Measurements from ENCODE around the gene KREMEN1. TPM values are rescaled to one million over a fixed set of nuclear protein-coding genes. Genes with fewer than 3 reads are reported as not detected.
A peak's percentile ranks its signal among the peaks of the same experiment; 100 is the strongest.

KREMEN1 gene, protein sequence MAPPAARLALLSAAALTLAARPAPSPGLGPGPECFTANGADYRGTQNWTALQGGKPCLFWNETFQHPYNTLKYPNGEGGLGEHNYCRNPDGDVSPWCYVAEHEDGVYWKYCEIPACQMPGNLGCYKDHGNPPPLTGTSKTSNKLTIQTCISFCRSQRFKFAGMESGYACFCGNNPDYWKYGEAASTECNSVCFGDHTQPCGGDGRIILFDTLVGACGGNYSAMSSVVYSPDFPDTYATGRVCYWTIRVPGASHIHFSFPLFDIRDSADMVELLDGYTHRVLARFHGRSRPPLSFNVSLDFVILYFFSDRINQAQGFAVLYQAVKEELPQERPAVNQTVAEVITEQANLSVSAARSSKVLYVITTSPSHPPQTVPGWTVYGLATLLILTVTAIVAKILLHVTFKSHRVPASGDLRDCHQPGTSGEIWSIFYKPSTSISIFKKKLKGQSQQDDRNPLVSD
- total RNA-seq (0.10 TPM), polyA plus RNA-seq (not detected)

DNA sequence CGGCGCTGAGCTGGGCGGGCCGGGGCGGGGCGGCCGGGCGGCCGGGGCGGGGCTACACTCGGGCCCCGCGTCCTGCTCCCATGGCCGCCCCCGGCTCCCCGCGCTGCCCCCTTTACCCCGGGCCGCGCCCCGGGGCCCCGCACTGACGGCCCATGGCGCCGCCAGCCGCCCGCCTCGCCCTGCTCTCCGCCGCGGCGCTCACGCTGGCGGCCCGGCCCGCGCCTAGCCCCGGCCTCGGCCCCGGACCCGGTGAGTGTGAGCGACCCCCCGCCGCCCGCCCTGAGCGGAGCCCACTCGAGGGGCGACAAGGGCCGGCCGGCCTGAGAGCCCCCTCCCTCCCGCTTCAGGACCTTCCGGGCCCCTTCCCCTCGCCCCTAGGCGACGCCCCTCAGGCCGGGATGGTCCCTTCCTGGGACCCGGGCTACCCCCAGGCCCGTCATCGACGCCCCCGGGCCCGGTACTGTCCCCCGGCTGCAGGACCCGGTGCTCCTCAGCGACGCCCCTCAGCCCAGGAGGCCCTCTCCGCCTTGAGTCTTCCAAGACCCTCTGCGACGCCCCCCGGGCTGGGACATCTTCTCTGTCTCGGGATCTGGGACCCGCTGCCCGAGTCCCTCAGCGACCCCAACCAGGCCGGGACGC is at the start of gene KREMEN1:
Gene KREMEN1, plus strand, starts transcription at position 57 of the 639 bp plus-strand sequence. Its CDS starts 96 bp downstream, at position 153.
- Histone ChIP-seq H3K27me3 (ENCODE audit: control insufficient read depth, insufficient read depth, low read length) (peaks cover 24% of the 10 kb centered on the region), H3K27ac (ENCODE audit: insufficient read depth, low read length, poor library complexity, severe bottlenecking) (no peak within 1 kb of the TSS), H3K9me3 (ENCODE audit: control insufficient read depth in 2 of 2, low read length in 2 of 2) (no peaks in the 10 kb centered on the region), H3K36me3 (ENCODE audit: control insufficient read depth, insufficient read depth, low read length) (no peaks in the 10 kb centered on the region), H3K4me3 (ENCODE audit: low read depth, low read length) (peak within 1 kb of the TSS; percentile 63), H3K4me1 (ENCODE audit: control insufficient read depth, insufficient read depth, low read length, poor library complexity, severe bottlenecking) (peaks cover 30% of the 10 kb centered on the region)
- peaks cover 0 to 4% (median 0%) of the 10 kb centered on the region in 7 donors for H3K9me3 Mint-ChIP-seq
- H3K27me3 Mint-ChIP-seq, result peaks cover 65% of the 10 kb centered on the region
- H3K4me1 Mint-ChIP-seq, result peaks cover 0 to 21% (median 6%) of the 10 kb centered on the region in 4 donors
- no peak for ATAC-seq (ENCODE audit: low read depth in 2 of 2)
- peak within 1 kb of the TSS; percentile 71 to 90 (median 81) for H3K4me3 Mint-ChIP-seq
- DNase-seq, result peak in 1 of 3 donors; percentile 4
- H3K36me3 Mint-ChIP-seq, result no peaks in the 10 kb centered on the region
- peak within 1 kb of the TSS in 1 of 3 donors; percentile 32 for H3K27ac Mint-ChIP-seq

DNA sequence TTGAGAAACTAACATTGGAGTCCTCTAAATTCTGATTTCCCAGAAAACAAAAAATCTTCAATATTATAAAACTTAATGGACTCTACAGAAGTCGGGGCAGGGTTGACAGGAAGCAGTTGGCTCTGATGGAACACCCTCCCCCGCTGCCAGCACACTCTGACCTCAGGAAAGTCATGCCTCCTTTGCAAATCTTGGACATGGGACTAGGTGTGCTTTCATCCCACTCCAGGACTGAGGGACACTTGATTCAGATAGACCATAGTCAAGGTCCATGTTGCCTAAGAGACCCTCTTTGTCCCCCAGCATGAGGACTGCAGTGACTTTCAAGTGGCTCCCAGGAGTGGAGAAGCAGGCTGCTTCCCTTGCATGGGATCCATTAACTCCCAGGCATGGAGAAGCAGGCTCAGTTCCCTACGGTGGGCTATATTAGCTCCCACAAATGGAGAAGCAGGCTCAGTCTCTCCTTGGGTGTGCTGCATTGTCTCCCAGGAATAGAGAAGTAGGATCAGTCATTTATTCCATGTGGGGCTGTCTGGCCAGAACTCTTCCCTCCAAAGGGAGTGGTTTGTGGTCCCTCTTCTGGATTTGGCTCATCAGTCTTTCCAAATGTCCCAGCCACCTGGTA is 49.6 kb upstream of the KREMEN1 start:
- H3K27me3 Mint-ChIP-seq, result peaks cover 4% of the 10 kb centered on the region

DNA sequence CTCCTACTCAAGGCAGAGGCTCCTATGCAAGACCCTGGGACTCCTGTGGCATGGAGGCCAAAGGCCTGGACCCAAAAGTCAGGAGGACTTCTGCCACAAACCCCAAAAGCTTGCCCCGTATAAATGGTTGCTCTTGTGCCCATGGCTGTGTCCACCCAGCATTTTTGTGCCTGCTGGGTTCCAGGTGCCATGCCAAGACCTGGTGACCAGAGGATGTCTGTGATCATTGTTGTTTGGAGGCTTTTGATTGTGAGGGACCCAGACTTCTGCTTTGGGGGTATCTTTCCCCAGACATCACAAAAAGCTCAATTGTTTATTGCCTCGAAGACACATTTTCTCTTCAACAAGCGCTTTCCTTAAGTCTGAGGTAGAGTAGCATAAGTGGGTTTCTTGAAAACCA is 46.3 kb upstream of the KREMEN1 start:
- no peak for DNase-seq
- Histone ChIP-seq H3K36me3 (ENCODE audit: control insufficient read depth, insufficient read depth, low read length) (no peaks in the 10 kb centered on the region), H3K4me1 (ENCODE audit: control insufficient read depth, insufficient read depth, low read length, poor library complexity, severe bottlenecking) (peaks cover 6% of the 10 kb centered on the region), H3K27me3 (ENCODE audit: control insufficient read depth, insufficient read depth, low read length) (peaks cover 9% of the 10 kb centered on the region), H3K27ac (ENCODE audit: insufficient read depth, low read length, poor library complexity, severe bottlenecking) (no peak overlapping the region), H3K4me3 (ENCODE audit: low read depth, low read length) (no peak overlapping the region), H3K9me3 (ENCODE audit: control insufficient read depth in 2 of 2, low read length in 2 of 2) (no peaks in the 10 kb centered on the region)
- Mint-ChIP-seq H3K9me3 (no peaks in the 10 kb centered on the region), H3K27me3 (peaks cover 33% of the 10 kb centered on the region), H3K4me3 (no peak overlapping the region), H3K4me1 (peaks cover 0 to 13% (median 6%) of the 10 kb centered on the region in 4 donors), H3K27ac (no peak overlapping the region), H3K36me3 (peaks cover 3% of the 10 kb centered on the region)
- ATAC-seq (ENCODE audit: low read depth in 2 of 2), result no peak

More for the DNA sequence above, 49.6 kb upstream of the KREMEN1 start:
- peaks cover 0 to 4% (median 1%) of the 10 kb centered on the region in 7 donors for H3K9me3 Mint-ChIP-seq
- no peak overlapping the region for H3K27ac ChIP-seq (ENCODE audit: insufficient read depth, low read length, poor library complexity, severe bottlenecking)
- no peaks in the 10 kb centered on the region for H3K9me3 ChIP-seq (ENCODE audit: control insufficient read depth in 2 of 2, low read length in 2 of 2)
- H3K36me3 Mint-ChIP-seq, result peaks cover 3% of the 10 kb centered on the region
- peaks cover 1% of the 10 kb centered on the region for H3K27me3 ChIP-seq (ENCODE audit: control insufficient read depth, insufficient read depth, low read length)
- ATAC-seq (ENCODE audit: low read depth in 2 of 2) (no peak), DNase-seq (no peak)
- H3K36me3 ChIP-seq (ENCODE audit: control insufficient read depth, insufficient read depth, low read length), result no peaks in the 10 kb centered on the region
- no peaks in the 10 kb centered on the region for H3K4me1 ChIP-seq (ENCODE audit: control insufficient read depth, insufficient read depth, low read length, poor library complexity, severe bottlenecking)
- no peaks in the 10 kb centered on the region for H3K4me1 Mint-ChIP-seq
- no peak overlapping the region for H3K4me3 ChIP-seq (ENCODE audit: low read depth, low read length)
- H3K4me3 Mint-ChIP-seq, result no peak overlapping the region
- H3K27ac Mint-ChIP-seq, result no peak overlapping the region

DNA sequence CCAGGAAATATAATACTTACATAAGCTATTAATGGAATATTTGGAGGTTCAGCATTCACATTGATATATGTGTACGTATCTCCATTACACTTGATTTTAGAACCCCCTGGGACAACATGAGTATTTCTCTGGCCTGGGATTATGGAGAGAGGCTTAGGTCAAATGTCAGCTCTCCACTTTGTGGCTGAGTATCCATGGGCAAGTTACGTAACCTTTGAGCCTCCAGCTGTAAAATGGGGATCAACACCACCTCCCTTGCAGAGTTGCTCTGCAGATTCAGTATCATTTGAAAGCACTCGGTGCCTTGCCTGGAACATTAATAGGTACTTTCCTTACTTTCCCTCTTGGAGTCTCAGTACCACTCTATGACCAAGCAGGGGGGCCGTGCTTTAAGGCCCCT is 44.4 kb upstream of the KREMEN1 start:
- Mint-ChIP-seq H3K9me3 (no peaks in the 10 kb centered on the region), H3K27me3 (peaks cover 37% of the 10 kb centered on the region), H3K36me3 (peaks cover 3% of the 10 kb centered on the region), H3K4me1 (peaks cover 0 to 13% (median 6%) of the 10 kb centered on the region in 4 donors), H3K27ac (no peak overlapping the region), H3K4me3 (no peak overlapping the region)
- DNase-seq (no peak), ATAC-seq (ENCODE audit: low read depth in 2 of 2) (no peak)
- Histone ChIP-seq H3K36me3 (ENCODE audit: control insufficient read depth, insufficient read depth, low read length) (no peaks in the 10 kb centered on the region), H3K4me3 (ENCODE audit: low read depth, low read length) (no peak overlapping the region), H3K27me3 (ENCODE audit: control insufficient read depth, insufficient read depth, low read length) (peaks cover 9% of the 10 kb centered on the region), H3K9me3 (ENCODE audit: control insufficient read depth in 2 of 2, low read length in 2 of 2) (no peaks in the 10 kb centered on the region), H3K4me1 (ENCODE audit: control insufficient read depth, insufficient read depth, low read length, poor library complexity, severe bottlenecking) (peaks cover 6% of the 10 kb centered on the region), H3K27ac (ENCODE audit: insufficient read depth, low read length, poor library complexity, severe bottlenecking) (no peak overlapping the region)

DNA sequence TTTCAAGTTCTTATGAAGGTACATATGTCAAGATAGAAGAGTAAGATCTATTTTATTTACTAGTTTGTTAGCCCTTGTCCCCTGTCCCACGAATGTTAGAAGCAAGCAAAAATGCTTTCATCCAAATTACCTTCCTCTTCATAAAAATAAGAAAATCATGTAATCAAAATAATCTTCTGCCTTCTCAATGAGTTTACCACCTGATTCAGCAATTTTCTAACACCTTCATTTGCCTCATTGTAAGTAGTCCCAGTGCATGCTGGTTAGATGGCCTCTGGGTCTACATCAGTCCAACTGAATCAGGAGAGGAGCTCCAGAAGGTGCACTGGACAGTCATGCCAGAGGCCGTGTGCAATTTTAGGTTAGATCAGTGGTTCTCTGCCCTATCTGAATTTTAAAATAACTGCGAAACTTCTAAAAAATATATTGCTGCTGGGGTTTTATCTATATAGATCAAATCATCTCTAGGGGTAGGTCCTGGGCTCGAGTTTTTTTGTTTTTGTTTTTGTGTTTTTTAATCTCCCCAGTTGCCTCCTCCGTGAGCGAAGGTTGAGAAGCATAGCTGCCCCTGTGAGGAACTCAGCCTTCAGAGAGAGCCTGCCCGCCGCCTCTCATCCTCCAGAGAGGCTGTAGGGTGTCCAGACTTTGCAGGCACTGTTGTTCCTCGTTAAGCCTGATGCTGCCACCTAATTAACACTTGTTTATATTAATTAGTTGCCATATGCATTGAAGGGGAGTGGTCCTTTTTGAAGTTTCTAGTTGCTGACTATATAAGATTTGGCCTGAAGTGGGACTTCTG is 43.4 kb upstream of the KREMEN1 start:
- H3K36me3 ChIP-seq (ENCODE audit: control insufficient read depth, insufficient read depth, low read length), result no peaks in the 10 kb centered on the region
- Mint-ChIP-seq H3K4me1 (peaks cover 0 to 13% (median 6%) of the 10 kb centered on the region in 4 donors), H3K27me3 (peaks cover 37% of the 10 kb centered on the region), H3K27ac (no peak overlapping the region), H3K9me3 (no peaks in the 10 kb centered on the region), H3K36me3 (peaks cover 3% of the 10 kb centered on the region), H3K4me3 (peak overlapping the region in 1 of 4 donors; percentile 48)
- no peaks in the 10 kb centered on the region for H3K9me3 ChIP-seq (ENCODE audit: control insufficient read depth in 2 of 2, low read length in 2 of 2)
- DNase-seq (no peak), ATAC-seq (ENCODE audit: low read depth in 2 of 2) (no peak)
- peaks cover 9% of the 10 kb centered on the region for H3K27me3 ChIP-seq (ENCODE audit: control insufficient read depth, insufficient read depth, low read length)
- H3K27ac ChIP-seq (ENCODE audit: insufficient read depth, low read length, poor library complexity, severe bottlenecking), result no peak overlapping the region
- peaks cover 6% of the 10 kb centered on the region for H3K4me1 ChIP-seq (ENCODE audit: control insufficient read depth, insufficient read depth, low read length, poor library complexity, severe bottlenecking)
- H3K4me3 ChIP-seq (ENCODE audit: low read depth, low read length), result no peak overlapping the region

DNA sequence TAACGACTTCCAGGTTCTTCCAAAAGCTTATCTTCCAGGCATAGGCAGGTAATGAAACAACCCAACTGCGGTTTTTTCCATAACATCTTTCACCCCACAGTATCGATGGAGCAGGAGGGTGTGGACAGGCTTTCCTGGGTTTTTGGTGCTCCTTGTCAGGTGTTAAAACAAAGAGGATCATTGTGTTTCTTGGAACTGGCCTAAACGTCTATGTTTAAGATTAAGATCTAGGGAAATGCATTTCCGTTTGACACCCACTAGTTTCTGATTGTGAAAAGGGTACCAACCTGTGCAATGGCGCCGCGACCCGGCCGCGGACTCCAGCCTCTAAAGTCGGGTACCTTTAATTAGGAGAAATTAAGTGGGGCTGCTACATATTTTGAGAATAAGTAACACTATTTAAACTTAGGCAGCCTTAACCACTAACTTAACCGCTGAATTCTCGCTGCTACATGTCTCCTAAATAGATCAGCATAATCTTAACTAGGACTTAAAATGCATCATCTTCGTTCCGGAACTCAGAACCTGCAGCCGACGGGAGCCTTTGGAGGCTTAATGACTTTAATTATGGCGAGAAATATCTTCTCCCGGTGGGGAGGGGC is 42.7 kb upstream of the KREMEN1 start:
- no peak overlapping the region for H3K27ac Mint-ChIP-seq
- no peaks in the 10 kb centered on the region for H3K9me3 ChIP-seq (ENCODE audit: control insufficient read depth in 2 of 2, low read length in 2 of 2)
- peaks cover 6% of the 10 kb centered on the region for H3K4me1 ChIP-seq (ENCODE audit: control insufficient read depth, insufficient read depth, low read length, poor library complexity, severe bottlenecking)
- H3K27me3 Mint-ChIP-seq, result peaks cover 37% of the 10 kb centered on the region
- no peak overlapping the region for H3K4me3 ChIP-seq (ENCODE audit: low read depth, low read length)
- peaks cover 3% of the 10 kb centered on the region for H3K36me3 Mint-ChIP-seq
- H3K4me3 Mint-ChIP-seq, result peak overlapping the region in 2 of 4 donors; percentile 48 to 50
- ATAC-seq (ENCODE audit: low read depth in 2 of 2) (no peak), DNase-seq (no peak)
- H3K9me3 Mint-ChIP-seq, result no peaks in the 10 kb centered on the region
- no peaks in the 10 kb centered on the region for H3K36me3 ChIP-seq (ENCODE audit: control insufficient read depth, insufficient read depth, low read length)
- no peak overlapping the region for H3K27ac ChIP-seq (ENCODE audit: insufficient read depth, low read length, poor library complexity, severe bottlenecking)
- peaks cover 9% of the 10 kb centered on the region for H3K27me3 ChIP-seq (ENCODE audit: control insufficient read depth, insufficient read depth, low read length)
- H3K4me1 Mint-ChIP-seq, result peaks cover 0 to 13% (median 6%) of the 10 kb centered on the region in 4 donors
